AG09309 (cell line): ENCODE data around the gene ZNF652.
"Not testable (repeated sequence)": the region's sequence is repeated elsewhere in the genome, so short reads cannot be mapped to it uniquely, and the experiment has no call there.

Experiments
- DNase-seq: peaks from one replicate; pipeline ENCODE4 v3.0.0-alpha.2; 2010; ENCODE audit warnings: low read depth
- H3K4me3 ChIP-seq: 2 replicates; pipeline ENCODE4 v1.5.1; 2011; ENCODE audit warnings: mild to moderate bottlenecking, low read depth, low read length, moderate library complexity; ENCODE audit not compliant: control insufficient read depth
- CTCF ChIP-seq: IDR thresholded peaks from 2 replicates; pipeline ENCODE4 v1.5.1; 2011; ENCODE audit warnings: mild to moderate bottlenecking, low read depth, low read length, inconsistent platforms; ENCODE audit not compliant: insufficient read depth, control insufficient read depth; ENCODE audit errors: missing control alignments

The ZNF652 gene

DNA sequence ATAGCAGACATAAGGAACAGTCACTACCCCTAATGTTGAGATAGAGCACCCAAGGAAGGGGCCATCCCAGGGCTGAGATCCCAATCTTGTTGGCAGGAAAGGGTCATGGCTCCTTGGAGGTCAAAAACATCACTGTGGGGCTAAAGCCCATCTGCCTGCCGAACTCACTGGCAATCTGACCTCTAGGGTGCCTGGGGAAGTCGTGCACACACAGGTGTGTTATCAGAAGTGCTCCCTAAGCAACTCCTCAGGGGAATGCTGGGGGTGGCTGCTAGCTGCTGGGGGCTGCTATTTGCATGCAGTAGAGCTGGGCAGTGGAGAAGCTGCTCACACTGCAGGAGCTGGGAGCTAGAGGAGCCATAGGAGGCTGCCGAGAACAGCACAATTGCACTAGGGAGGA lies 84.0 kb downstream of the ZNF652 start:
- no peak for TF ChIP-seq CTCF
- DNase-seq, result no peak
- no peak overlapping the region for H3K4me3 ChIP-seq

DNA sequence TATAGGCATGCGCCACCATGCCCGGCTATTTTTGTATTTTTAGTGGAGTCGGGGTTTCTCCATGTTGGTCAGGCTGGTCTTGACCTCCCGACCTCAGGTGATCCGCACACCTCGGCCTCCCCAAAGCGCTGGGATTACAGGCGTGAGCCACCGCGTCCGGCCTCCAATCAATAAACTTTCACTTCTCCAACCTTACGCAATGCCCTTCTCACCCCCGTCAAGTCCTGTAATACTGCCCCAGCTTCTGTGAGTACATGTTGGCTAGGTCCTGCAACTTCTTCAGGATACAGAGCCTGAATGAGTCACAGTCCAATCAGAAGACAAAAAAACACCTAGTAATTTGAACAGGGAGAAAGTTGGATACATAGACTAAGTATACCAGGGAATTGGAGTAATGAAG lies 84.4 kb downstream of the ZNF652 start:
- no peak overlapping the region for H3K4me3 ChIP-seq
- TF ChIP-seq CTCF, result no peak
- DNase-seq, result no peak

DNA sequence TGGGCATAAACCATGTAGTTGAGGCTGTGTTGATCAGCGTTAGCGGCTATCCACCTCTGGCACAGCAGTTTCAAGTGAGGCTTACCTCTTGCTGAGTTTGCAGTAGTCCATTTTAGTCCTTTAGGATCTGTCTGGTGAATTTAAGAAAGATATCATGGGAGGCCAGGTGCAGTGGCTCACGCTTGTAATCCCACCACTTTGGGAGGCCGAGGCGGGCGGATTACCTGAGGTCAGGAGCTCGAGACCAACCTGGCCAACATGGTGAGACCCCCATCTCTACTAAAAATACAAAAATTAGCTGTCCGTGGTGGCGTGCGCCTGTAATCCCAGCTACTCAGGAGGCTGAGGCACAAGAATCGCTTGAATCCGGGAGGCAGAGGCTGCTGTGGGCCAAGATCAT lies 86.1 kb downstream of the ZNF652 start:
- DNase-seq, result not testable (repeated sequence)

GRCh38 chr17:49269356-49269755 lies 92.7 kb downstream of the ZNF652 start:
- DNase-seq, result no peak
- no peak for TF ChIP-seq CTCF
- no peak overlapping the region for H3K4me3 ChIP-seq

More for the DNA sequence above, 86.1 kb downstream of the ZNF652 start:
- not testable (repeated sequence) for H3K4me3 ChIP-seq

- no peak for TF ChIP-seq CTCF
- DNase-seq, result no peak
- H3K4me3 ChIP-seq, result no peak overlapping the region
Observed at GRCh38 chr17:49267912-49268311, 94.1 kb downstream of the ZNF652 start.

- no peak for TF ChIP-seq CTCF
- H3K4me3 ChIP-seq, result no peak overlapping the region
- DNase-seq, result no peak
Observed at GRCh38 chr17:49266233-49266632, 95.8 kb downstream of the ZNF652 start.

DNA sequence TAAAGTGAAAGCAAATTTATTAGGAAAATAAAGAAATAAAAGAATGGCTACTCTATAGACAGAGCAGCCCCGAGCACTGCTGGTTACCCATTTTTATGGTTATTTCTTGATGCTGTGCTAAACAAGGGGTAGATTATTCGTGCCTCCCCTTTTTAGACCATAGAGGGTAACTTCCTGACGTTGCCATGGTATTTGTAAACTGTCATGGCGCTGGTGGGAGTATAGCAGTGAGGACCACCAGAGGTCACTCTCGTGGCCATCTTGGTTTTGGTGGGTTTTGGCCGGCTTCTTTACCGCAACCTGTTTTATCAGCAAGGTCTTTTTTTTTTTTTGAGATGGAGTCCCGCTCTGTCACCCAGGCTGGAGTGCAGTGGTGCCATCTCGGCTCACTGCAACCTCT lies 100.5 kb downstream of the ZNF652 start:
- DNase-seq, H3K4me3 ChIP-seq: not testable (repeated sequence)

DNA sequence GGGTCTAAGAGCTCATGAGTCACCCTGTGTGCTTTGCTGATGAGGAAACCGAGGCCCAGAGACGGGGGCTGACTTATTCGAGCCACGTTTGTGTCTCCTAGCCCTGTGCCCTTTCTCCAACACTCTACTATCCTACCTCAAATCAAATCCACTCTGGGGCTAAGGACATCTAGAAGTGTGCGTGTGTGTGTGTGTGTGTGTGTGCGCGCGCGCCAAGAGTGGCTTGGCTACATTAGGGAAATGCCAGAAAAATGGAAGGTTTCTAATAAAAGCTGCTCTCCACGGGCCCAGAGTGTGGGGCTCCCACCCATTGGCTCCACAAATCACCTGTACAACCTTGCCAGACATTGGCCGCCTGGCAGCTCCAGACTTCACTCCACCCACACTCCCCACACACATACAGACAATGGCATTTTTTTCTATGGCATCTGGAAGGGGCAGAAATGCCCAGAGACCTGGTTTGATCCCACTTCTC lies 101.2 kb downstream of the ZNF652 start:
- no peak for DNase-seq
- TF ChIP-seq CTCF, result no peak
- H3K4me3 ChIP-seq, result peak overlapping the region; percentile 52
